Erythroblast (primary cell): ENCODE measurements around the gene ARID4B.

Experiments used
- GATA1 ChIP-seq: IDR thresholded peaks from 2 replicates; pipeline ENCODE4 v1.6.1; 2011; ENCODE audit warnings: low read depth, mild to moderate bottlenecking, control low read depth, low read length, moderate library complexity
- POLR2A ChIP-seq: IDR thresholded peaks from 2 replicates; pipeline ENCODE4 v1.6.1; 2011; ENCODE audit warnings: mild to moderate bottlenecking, low read length

DNA sequence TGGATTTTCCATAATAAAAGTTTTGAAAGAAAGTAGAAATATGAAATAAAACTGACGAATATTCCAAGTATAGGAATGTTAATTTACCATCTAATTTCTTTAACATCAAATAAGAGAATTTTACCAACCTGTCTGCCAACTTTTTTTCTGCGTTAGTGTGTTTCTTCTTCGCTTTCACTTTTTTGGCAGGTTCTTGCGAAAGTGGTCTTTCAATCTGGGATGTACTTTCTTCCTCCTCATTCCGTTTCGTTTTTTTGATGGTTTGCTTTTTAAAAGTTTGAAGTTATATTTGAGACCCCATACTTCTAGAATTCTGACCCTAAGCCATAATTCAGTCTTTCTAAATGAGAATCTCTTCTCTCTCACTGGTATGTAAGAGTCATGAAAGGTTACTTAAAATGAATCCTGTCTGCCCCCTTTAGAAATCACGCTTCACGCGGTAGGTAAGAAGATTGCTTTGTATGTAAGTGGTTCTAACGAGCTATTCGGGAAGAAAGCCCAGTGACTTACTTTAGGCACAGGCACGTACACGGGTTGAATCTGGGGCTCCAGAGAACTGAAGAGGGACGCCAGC is 167.5 kb downstream of the ARID4B start:
- TF ChIP-seq POLR2A: no peak
- no peak for TF ChIP-seq GATA1
